ENCODE data around the gene ECHS1.
"Not testable (repeated sequence)": the region's sequence is repeated elsewhere in the genome, so short reads cannot be mapped to it uniquely, and the experiment has no call there.

ECHS1 gene

GRCh38 chr10:133397938-133398337 lies 24.8 kb upstream of the ECHS1 start:
- no peak for DNase-seq

GRCh38 chr10:133396035-133396624 lies 23.0 kb upstream of the ECHS1 start:
- DNase-seq: no peak

- DNase-seq: no peak
Observed at GRCh38 chr10:133394801-133395221, 21.7 kb upstream of the ECHS1 start.

DNA sequence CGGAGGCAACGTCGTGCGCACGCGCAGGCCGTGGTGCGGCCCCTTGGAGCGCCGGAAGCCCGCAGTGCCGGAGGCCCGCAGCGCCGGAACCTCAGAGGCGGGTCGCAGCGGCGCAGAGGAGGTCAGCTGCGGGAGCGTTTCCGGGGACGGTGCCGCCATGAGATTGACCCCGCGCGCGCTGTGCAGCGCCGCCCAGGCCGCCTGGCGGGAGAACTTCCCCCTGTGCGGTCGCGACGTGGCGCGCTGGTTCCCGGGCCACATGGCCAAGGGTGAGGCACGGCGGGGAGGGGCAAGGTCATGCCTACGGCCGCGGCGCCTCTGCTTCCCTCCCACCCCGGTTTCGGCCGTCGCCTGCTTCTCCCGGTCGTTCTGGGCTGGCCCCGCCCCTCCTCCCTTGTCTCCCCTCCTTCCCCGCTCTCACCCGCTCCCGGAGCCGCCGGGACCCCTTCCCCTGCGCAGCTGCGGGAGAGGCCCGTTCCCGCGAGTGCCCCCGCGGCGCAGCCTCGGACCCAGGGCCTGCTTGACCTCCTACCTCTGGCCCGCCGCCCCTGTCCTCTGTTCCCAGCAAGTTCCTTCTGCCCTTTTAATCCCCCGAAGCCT lies 21.0 kb upstream of the ECHS1 start, which contains the start of gene MTG1:
TSS of gene MTG1 (plus strand) at position 94 of the 600 bp plus-strand sequence. CDS start at position 158, 64 bp downstream.
- DNase-seq: peak; percentile 94

DNA sequence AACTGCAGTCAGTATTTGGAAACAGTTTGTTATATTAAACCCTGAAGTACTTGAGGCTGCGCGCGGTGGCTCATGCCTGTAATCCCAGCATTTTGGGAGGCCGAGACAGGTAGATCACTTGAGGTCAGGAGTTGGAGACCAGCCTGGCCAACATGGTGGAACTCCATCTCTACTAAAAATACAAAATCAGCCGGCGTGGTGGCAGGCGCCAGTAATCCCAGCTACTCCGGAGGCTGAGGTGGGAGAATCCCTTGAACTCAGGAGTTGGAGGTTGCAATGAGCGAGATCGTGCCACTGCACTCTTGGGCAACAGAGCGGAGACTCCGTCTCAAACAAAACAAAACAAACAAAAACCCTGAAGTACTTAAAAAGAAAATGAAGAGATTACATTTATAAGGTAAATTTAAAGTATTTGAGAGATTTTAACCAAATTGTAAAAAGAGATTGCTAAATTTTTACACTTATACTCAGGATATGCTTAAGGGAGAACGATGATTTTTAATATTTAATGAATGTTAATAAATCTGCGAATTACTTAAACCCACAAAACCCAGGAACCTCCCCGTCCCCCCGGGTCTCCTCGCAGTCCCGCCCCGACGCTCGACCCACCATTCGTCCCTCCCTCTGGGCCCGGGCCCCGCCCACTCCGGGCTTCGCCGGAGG lies 20.4 kb upstream of the ECHS1 start:
- DNase-seq: no peak

DNA sequence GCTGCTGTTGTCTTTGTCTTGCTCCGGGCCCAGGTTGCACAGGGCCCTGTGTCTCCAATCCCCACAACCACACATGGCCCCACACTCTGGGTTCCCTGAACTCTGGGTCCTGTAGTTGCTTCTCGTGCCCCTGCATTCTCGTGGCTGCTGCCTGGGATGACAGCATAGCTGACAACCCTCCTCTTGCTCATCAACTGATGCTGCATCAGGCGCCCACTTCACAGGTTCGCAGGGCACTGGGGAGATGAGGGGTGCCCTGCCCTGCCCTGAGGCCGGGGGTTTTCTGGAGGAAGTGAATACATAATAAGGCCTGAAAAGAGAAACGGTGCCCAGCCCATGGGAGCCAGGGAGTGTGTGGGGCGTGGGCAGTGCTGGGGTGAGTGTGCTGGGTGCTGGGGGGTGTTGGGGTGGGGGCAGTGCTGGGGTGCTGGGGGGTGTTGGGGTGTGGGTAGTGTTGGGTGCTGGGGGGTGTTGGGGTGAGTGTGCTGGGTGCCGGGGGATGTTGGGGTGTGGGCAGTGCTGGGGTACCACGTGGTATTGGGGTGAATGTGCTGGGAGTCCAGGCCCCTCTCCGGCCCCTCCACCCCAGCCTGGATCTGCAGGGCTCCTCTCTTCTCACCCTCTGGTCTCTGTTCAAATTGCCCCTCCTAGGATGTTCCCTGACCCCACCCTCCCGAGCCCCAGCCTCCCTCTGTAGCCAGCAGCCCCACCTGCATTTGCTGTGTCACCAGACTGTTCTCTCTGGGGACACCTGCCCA lies 18.8 kb upstream of the ECHS1 start:
- no peak for DNase-seq

DNA sequence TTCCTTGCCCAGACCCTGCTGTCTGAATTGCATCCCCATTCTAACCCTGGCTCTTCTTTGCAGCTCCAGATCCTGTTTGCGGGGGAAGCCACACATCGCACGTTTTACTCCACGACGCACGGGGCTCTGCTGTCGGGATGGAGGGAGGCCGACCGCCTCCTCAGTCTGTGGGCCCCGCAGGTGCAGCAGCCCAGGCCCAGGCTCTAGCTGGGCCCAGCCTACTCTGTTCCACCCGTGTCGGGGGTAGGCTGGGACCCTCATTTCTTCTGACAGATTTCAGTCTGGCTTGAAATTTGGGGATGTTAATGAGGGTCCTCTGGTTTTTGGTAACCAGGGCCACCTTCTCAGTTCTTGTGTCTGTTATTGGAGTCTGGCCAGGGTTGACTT lies 18.1 kb upstream of the ECHS1 start:
- no peak for DNase-seq

DNA sequence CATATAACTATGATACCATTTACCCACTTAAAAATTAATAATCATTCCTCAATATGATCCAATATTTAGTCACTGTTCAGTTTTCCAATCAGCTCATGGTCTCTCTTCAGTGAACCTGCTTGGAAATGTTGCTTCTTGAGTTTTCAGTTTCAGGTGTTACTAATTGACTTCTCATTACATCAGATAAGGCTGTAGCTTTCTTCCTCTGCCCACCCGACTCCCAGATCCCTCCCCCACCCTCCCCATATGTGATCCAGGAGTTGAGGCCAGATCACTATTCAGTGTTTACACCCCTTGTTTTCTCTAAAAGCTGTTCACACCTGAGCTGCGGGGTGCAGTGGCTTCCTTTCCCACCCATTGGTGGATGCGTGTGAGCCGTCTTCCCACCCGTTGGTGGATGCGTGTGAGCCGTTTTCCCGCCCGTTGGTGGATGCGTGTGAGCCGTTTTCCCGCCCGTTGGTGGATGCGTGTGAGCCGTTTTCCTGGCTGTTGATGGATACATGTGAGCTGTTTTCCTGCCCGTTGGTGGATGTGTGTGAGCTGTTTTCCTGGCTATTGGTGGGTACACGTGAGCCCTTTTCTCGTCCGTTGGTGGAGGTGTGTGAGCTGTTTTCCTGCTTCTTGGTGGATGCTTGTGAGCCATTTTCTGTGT lies 17.6 kb upstream of the ECHS1 start:
- DNase-seq: no peak

- DNase-seq: no peak
Observed at GRCh38 chr10:133388973-133389818, 16.0 kb upstream of the ECHS1 start.

- DNase-seq: no peak
Observed at GRCh38 chr10:133388236-133388972, 15.2 kb upstream of the ECHS1 start.

- DNase-seq: not testable (repeated sequence)
Observed at GRCh38 chr10:133386951-133387350, 13.8 kb upstream of the ECHS1 start.

GRCh38 chr10:133385214-133385613 lies 12.1 kb upstream of the ECHS1 start:
- DNase-seq: no peak

DNA sequence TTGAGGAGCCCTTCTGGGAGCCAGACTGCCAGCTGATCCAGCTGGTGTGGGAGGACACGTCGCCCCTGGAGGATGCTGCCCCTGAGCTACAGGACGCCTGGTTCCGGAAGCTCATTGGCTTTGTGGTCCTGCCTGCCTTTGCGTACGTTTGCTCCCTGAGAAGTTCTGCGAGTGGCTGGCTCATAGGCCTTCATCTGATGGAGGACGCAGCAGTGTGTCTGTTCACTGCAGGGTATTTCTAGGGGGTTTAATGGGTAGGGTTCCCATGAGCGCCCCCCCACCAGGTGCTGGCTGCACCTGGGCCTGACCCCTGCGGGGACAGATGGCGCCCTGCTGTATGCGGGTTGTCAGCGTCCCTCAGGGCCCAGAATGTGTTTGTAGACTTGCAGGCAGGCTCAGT lies 10.9 kb upstream of the ECHS1 start:
- no peak for DNase-seq

DNA sequence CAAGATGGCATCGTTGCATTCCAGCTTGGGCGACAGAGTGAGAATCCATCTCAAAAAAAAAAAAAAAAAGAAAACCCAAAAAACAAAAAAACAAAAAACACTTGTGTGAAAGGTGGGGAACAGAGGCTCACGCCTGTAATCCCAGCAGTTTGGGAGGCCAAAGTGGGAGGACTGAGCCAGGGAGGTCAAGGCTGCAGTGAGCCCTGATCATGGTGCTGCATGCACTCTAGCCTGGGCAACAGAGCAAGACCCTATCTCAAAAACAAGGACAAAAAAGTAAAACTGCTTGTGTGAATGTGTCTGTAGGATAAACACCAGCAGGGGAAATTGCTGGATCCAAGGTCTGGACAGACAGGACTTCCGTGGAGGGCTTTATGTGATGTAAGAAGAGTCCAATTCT lies 10.4 kb upstream of the ECHS1 start:
- DNase-seq: no peak

DNA sequence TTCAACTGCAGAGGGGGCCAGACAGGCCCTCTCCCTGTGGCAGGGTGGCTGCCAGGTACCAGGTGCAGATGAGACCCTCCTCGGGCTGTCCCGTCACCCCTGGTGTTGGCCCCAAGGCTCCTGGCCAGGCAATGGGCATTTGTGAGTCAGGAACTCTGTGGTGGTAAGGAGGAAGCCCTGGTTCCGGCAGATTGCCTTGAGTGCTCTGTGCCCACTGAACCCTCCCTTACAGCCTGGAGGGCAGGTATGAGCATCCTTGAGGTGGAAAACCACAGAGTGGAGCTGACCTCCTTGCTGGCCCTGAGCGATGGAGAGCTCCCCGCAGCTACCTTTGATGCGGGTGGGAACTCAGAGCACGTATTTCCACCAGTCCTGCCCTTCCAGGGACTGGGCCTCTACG lies 7.9 kb upstream of the ECHS1 start:
- DNase-seq: no peak

DNA sequence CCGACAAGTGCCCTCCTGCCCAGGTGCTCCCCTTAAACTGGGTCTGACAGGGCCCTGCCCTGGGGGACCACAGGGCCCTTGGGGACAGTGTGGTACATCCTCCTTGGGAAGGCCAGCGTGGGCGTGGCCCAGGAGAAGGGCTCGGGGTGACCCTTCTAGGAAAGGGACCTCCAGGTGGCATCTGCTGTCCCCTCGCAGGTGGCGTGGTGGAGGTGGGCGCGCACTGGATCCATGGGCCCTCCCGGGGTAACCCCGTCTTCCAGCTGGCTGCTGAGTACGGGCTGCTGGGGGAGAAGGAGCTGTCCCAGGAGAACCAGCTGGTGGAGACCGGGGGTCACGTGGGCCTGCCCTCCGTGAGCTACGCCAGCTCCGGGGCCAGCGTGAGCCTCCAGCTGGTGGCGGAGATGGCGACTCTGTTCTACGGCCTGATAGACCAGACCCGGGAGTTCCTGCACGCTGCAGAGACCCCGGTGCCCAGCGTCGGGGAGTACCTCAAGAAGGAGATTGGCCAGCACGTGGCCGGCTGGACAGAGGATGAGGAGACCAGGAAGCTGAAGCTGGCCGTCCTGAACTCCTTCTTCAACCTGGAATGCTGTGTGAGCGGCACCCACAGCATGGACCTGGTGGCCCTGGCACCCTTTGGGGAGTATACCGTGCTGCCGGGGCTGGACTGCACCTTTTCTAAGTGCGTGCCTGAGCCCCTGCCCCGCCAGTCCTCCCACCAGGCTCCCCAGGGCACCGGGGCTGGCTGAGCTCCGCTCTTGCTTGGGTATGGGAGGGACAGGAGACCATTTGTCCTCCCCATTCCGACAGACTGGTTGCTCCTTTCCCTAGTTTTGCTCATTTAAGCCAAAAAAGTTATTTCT lies 6.9 kb upstream of the ECHS1 start:
- no peak for DNase-seq

DNA sequence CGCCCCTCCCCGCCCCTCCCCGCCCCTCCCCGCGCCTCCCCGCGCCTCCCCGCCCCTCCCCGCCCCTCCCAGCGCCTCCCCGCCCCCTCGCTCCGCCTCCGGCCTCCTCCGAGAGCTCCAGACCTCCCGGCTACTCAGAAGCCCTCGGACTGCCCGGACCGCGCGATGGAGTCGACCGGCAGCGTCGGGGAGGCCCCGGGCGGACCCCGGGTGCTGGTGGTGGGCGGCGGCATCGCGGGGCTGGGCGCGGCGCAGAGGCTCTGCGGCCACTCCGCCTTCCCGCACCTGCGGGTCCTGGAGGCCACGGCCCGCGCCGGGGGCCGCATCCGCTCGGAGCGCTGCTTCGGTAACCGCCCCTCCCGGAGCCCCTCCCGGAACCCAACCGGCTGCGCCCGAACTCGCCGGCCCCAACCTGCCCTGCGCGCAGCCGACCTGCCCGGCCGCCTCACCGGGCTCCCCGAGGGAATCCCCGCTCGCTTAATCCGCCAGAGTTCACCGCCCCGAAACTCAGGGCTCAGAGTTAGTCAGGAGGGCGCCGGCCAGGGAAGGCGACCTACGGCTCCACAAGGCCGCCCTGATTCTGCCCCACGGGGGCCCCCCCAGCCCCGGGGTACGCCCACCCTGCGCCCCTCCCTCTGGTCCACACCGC lies 6.1 kb upstream of the ECHS1 start, which contains the start of gene PAOX:
TSS of gene PAOX (plus strand) at position 111 of the 649 bp plus-strand sequence. CDS start at position 166, 55 bp downstream.
- peak; percentile 65 for DNase-seq

- DNase-seq: peak; percentile 60
Observed at GRCh38 chr10:133378251-133379096, 5.3 kb upstream of the ECHS1 start.

DNA sequence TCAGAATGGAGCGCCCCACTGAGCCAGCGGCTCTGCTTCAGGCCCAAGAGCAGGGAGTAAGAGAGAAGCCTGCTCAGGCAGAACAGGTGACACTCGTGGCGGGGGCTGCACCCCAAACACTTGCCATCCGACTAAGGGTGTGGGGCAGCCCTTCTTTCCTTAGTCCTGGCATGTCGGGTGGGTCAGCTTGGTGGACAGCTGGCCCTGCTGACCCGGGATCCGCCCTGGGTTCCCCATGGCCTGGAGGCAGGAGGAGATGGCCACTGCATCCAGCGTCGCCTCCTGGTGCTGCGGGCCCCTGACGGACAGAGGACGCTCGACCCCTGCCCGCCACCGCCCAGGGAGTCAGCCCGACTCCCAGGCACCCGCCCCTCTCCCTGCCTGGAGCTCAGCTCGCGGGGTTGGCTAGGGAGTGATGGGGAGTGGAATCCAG lies 4.7 kb upstream of the ECHS1 start:
- no peak for DNase-seq

All from activated CD8-positive, alpha-beta memory T cell treated with anti-CD3 and anti-CD28 coated beads, Interleukin-2, amount 50 U/mL, for 4 hours (primary cell).